Effector CD4-positive, alpha-beta T cell (primary cell): Measurements from ENCODE around the gene CLDN6.
"Not testable (repeated sequence)": the region's sequence is repeated elsewhere in the genome, so short reads cannot be mapped to it uniquely, and the experiment has no call there.

Experiments used
- DNase-seq: peaks from one replicate; pipeline ENCODE4 v3.0.0-alpha.2; 2020
- total RNA-seq: gene quantifications from one replicate; lab custom pipeline; 2026; lab: John Stamatoyannopoulos, UW

CLDN6 gene
- total RNA-seq, result 0.56 reads per million

GRCh38 chr16:3017794-3018506 is at the start of gene CLDN6:
Gene CLDN6 (minus strand): TSS chr16:3018183. CDS start chr16:3016021, 2,162 bp downstream.
- no peak for DNase-seq

GRCh38 chr16:3066440-3066748 is 48.4 kb upstream of the CLDN6 start:
- DNase-seq, result no peak

- no peak for DNase-seq
Observed at GRCh38 chr16:3065742-3066439, 47.9 kb upstream of the CLDN6 start.

- peak; percentile 52 for DNase-seq
Observed at GRCh38 chr16:3065069-3065741, 47.2 kb upstream of the CLDN6 start, which contains the start of gene IL32. Gene IL32 (plus strand): TSS chr16:3065640. CDS start chr16:3065812, 172 bp downstream.

GRCh38 chr16:3063625-3064386 is 45.8 kb upstream of the CLDN6 start:
- no peak for DNase-seq

GRCh38 chr16:3062553-3062952 is 44.6 kb upstream of the CLDN6 start:
- DNase-seq, result no peak

GRCh38 chr16:3060339-3061127 is 42.5 kb upstream of the CLDN6 start:
- DNase-seq, result no peak

- no peak for DNase-seq
Observed at GRCh38 chr16:3059723-3060242, 41.8 kb upstream of the CLDN6 start.

- peak; percentile 80 for DNase-seq
Observed at GRCh38 chr16:3059041-3059722, 41.2 kb upstream of the CLDN6 start.

- DNase-seq, result peak; percentile 39
Observed at GRCh38 chr16:3058139-3059030, 40.4 kb upstream of the CLDN6 start.

- DNase-seq, result no peak
Observed at GRCh38 chr16:3057181-3058138, 39.5 kb upstream of the CLDN6 start.

GRCh38 chr16:3056336-3057180 is 38.6 kb upstream of the CLDN6 start:
- DNase-seq, result no peak

- DNase-seq, result not testable (repeated sequence)
Observed at GRCh38 chr16:3055734-3056115, 37.7 kb upstream of the CLDN6 start.

- no peak for DNase-seq
Observed at GRCh38 chr16:3054965-3055733, 37.2 kb upstream of the CLDN6 start.

GRCh38 chr16:3053330-3053710 is 35.3 kb upstream of the CLDN6 start:
- DNase-seq, result not testable (repeated sequence)

GRCh38 chr16:3052571-3053329 is 34.8 kb upstream of the CLDN6 start:
- not testable (repeated sequence) for DNase-seq
